ENCODE data around the gene LMBR1. TPM values are rescaled to one million over a fixed set of nuclear protein-coding genes. Genes with fewer than 3 reads are reported as not detected.
A peak's percentile ranks its signal among the peaks of the same experiment; 100 is the strongest.
"Not testable (repeated sequence)": the region's sequence is repeated elsewhere in the genome, so short reads cannot be mapped to it uniquely, and the experiment has no call there.

Gene LMBR1
- total RNA-seq, 2 experiments from 2014 or later = 73.2 to 73.6 TPM

- Mint-ChIP-seq H3K9me3 (no peaks in the 10 kb centered on the region), H3K27me3 (peaks cover 4% of the 10 kb centered on the region), H3K36me3 (peaks cover 5% of the 10 kb centered on the region), H3K4me1 (peaks cover 32% of the 10 kb centered on the region), H3K27ac (peak overlapping the region; percentile 17), H3K4me3 (no peak overlapping the region)
- POLR2A ChIA-PET = interaction anchor here (1.5 kb wide), 1 partner anchor 53 kb away, joined by 3 read pairs; the partner anchor contains the start of gene NOM1
- ATAC-seq (ENCODE audit: low read depth) (no peak), DNase-seq (no peak)
Measured at GRCh38 chr7:156896388-156897022, 3.5 kb upstream of the LMBR1 start.

DNA sequence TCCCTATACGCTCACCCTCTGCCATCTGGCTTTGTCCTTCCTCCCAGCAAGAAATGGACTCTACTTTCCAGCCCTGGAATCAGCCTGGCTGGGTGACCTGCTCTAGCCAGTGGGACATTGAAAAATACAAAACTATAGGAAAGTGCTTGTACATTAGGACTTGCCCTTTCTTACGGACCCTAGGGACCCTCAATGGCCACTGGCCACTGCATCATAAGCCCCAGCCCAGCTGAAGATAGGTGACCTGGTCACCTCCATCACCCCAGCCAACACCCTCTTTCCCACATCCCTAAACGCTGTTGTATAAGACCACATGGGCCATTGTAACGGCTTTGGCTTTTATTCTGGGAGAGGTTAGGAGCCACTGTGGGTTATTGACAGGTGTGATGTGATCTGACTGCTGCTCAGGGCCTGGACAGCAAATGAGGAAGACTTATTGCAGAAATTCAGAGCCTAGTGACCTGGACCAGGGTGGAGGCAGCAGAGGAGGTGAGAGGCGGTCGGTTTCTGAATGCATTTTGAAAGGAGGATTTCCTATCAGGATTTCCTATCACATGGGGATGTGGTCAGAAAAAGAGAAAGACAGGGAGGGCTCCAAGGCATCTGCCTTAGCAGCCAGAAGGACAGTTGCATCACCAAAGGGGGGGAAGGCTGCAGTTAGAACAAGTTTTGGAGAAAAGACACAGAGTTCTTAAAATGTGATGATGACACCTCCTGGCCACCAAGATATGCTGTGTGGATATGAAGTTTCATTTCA, 2.2 kb upstream of the LMBR1 start:
- Mint-ChIP-seq H3K4me1 (peaks cover 35% of the 10 kb centered on the region), H3K36me3 (peaks cover 5% of the 10 kb centered on the region), H3K27me3 (peaks cover under 1% of the 10 kb centered on the region), H3K9me3 (no peaks in the 10 kb centered on the region), H3K27ac (peak overlapping the region; percentile 81), H3K4me3 (peak overlapping the region; percentile 88)
- ATAC-seq (ENCODE audit: low read depth) (no peak), DNase-seq (no peak)
- POLR2A ChIA-PET = interaction anchor here (1.5 kb wide), 1 partner anchor 54 kb away, joined by 3 read pairs; the partner anchor contains the start of gene NOM1

- DNase-seq (peak; percentile 82), ATAC-seq (ENCODE audit: low read depth) (peak; percentile 20)
- Mint-ChIP-seq H3K4me3 (peak overlapping the region; percentile 93), H3K4me1 (peaks cover 40% of the 10 kb centered on the region), H3K36me3 (peaks cover 10% of the 10 kb centered on the region), H3K9me3 (peaks cover 2% of the 10 kb centered on the region), H3K27ac (peak overlapping the region; percentile 88), H3K27me3 (no peaks in the 10 kb centered on the region)
- POLR2A ChIA-PET = interaction anchor here (0.7 to 2.0 kb wide), 5 partner anchors 16 to 1248 kb away, joined by 3 to 28 read pairs (median 3); partner anchors contain the start of genes NOM1, RBM33 and SHH
Measured at GRCh38 chr7:156892081-156892800, 742 bp downstream of the LMBR1 start.

DNA sequence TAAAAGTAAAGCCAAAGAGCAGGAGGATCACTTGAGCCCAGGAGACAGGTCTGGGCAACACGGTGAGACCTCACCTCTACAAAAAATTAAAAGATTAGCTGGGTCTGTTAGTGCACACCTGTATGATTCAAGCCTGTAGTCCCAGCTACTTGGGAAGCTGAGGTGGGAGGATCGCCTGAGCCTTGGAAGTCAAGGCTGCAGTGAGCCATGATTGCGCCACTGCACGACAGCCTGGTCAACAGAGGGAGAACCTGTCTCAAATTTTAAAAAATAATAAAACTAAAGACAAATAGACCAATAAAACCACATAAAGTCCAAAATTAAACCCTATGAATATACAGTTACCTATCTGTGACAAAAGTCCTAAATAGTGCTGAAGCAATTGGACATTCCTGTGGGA, 3.2 kb downstream of the LMBR1 start:
- Mint-ChIP-seq H3K27me3 (no peaks in the 10 kb centered on the region), H3K36me3 (peaks cover 10% of the 10 kb centered on the region), H3K4me3 (no peak overlapping the region), H3K4me1 (peaks cover 20% of the 10 kb centered on the region), H3K9me3 (peaks cover 2% of the 10 kb centered on the region), H3K27ac (no peak overlapping the region)
- DNase-seq (no peak), ATAC-seq (ENCODE audit: low read depth) (no peak)
- POLR2A ChIA-PET = no interaction called here

DNA sequence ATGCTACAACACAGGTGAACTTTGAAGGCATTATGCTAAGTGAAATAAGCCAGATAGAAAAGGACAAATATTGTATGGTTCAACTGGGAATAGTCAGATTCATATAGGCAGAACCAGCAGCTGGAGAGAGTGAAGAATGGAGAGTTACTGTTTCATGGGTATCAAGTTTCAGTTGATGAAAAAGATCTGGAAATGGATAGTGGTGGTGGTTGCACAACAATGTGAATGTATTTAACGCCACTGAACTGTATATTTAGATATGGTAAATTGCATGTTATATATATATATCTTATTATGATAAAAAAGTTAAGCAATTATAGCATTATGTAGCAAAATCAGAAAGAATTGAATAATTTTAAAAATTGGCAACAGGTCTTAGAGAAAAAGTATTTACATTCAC, 3.9 kb downstream of the LMBR1 start:
- peaks cover 15% of the 10 kb centered on the region for H3K36me3 Mint-ChIP-seq
- ATAC-seq (ENCODE audit: low read depth) (no peak), DNase-seq (no peak)
- no peak overlapping the region for H3K27ac Mint-ChIP-seq
- H3K4me3 Mint-ChIP-seq = no peak overlapping the region
- H3K9me3 Mint-ChIP-seq = peaks cover 2% of the 10 kb centered on the region
- H3K4me1 Mint-ChIP-seq = peaks cover 15% of the 10 kb centered on the region
- POLR2A ChIA-PET = no interaction called here
- H3K27me3 Mint-ChIP-seq = no peaks in the 10 kb centered on the region

DNA sequence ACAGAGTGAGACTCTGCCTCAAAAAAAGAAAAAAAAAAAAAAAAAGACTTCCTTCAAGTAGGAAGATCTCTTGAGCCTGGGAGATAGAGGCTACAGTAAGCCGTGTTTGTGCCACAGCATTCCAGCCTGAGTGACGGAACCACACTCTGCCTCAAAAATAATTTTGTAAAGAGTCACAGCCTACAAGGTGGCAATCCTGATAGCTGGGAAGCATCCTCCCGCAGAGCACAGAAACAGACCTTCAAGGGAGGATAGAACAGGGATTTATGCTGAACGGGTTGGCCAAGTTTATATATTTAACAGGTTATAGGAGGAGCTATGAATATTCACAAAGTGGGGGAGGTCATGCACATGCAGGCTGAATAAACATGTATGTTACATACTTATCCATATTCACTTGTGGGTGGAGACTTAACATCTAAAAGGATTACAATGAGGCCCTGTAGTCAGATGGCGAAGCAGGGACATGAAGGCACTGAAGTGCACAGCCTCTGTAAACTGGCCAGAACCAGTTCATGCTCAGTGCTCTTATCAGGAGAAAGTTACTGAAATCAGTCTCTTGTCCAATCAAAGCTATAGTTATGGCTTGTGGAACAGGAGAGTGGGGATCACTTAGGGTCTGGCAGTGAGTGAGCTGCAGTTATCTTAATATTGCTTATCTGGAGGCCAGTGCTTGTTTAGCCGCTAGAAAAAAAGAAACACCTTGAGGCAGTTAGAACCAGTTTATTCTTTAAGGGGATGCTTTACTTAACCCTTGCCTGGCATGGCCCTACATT, 6.8 kb downstream of the LMBR1 start:
- no peak for ATAC-seq (ENCODE audit: low read depth)
- Mint-ChIP-seq H3K27ac (no peak overlapping the region), H3K27me3 (no peaks in the 10 kb centered on the region), H3K9me3 (peaks cover 6% of the 10 kb centered on the region), H3K4me1 (peaks cover 15% of the 10 kb centered on the region), H3K4me3 (no peak overlapping the region), H3K36me3 (peaks cover 36% of the 10 kb centered on the region)
- no peak for DNase-seq
- POLR2A ChIA-PET = interaction anchor here (0.6 kb wide), 1 partner anchor 62 kb away, joined by 5 read pairs; no protein-coding TSS in a partner anchor

GRCh38 chr7:156881679-156882078, 11.3 kb downstream of the LMBR1 start:
- ATAC-seq (ENCODE audit: low read depth) = no peak
- no peak for DNase-seq
- peaks cover 26% of the 10 kb centered on the region for H3K9me3 Mint-ChIP-seq
- H3K36me3 Mint-ChIP-seq = peaks cover 63% of the 10 kb centered on the region
- H3K4me3 Mint-ChIP-seq = no peak overlapping the region
- no peaks in the 10 kb centered on the region for H3K27me3 Mint-ChIP-seq
- POLR2A ChIA-PET = no interaction called here
- peaks cover 19% of the 10 kb centered on the region for H3K4me1 Mint-ChIP-seq
- H3K27ac Mint-ChIP-seq = no peak overlapping the region

DNA sequence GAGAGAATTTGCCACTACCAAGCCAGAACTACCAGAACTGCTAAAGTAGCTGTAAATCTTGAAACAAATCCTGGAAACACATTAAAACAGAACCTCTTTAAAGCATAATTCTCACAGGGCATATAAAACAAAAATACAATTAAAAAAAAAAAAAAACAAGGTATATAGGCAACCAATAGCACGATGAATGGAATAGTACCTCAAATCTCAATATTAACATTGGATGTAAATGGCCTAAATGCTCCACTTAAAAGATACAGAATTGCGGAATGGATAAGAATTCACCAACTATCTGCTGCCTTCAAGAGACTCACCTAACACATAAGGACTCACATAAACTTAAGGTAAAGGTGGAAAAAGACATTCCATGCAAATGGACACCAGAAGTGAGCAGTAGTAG, 17.2 kb downstream of the LMBR1 start:
- H3K9me3 Mint-ChIP-seq = peaks cover 37% of the 10 kb centered on the region
- H3K36me3 Mint-ChIP-seq = peaks cover 73% of the 10 kb centered on the region
- peaks cover 24% of the 10 kb centered on the region for H3K4me1 Mint-ChIP-seq
- H3K27ac Mint-ChIP-seq = no peak overlapping the region
- H3K4me3 Mint-ChIP-seq = no peak overlapping the region
- POLR2A ChIA-PET = interaction anchor here (2.2 kb wide), 1 partner anchor 17 kb away, joined by 8 read pairs; the partner anchor contains the start of gene LMBR1
- ATAC-seq (ENCODE audit: low read depth) (no peak), DNase-seq (no peak)
- H3K27me3 Mint-ChIP-seq = no peaks in the 10 kb centered on the region

GRCh38 chr7:156868363-156868762, 24.6 kb downstream of the LMBR1 start:
- DNase-seq; H3K27ac Mint-ChIP-seq; H3K4me1 Mint-ChIP-seq; H3K4me3 Mint-ChIP-seq; ATAC-seq (ENCODE audit: low read depth); POLR2A ChIA-PET; H3K27me3 Mint-ChIP-seq; H3K9me3 Mint-ChIP-seq: not testable (repeated sequence)
- peaks cover 34% of the 10 kb centered on the region for H3K36me3 Mint-ChIP-seq

DNA sequence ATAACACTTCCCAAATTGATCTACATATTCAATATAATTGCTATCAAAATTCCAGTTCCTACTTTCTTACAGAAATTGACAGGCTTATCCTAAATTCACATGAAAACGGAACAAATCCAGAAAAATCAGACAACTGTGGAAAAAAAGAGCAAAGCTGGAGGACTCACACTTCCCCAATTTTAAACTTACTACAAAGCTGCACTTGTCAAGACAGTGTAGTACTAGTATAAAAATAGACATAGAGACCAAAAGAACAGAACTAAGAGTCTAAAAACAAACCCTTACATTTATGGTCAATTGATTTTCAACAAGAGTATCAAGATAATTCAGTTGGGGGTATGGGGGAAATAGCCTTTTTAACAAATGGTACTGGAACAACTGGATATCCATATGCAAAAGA, 27.5 kb downstream of the LMBR1 start:
- Mint-ChIP-seq H3K27me3 (no peaks in the 10 kb centered on the region), H3K27ac (no peak overlapping the region), H3K9me3 (peaks cover 14% of the 10 kb centered on the region), H3K36me3 (peaks cover 31% of the 10 kb centered on the region), H3K4me3 (no peak overlapping the region), H3K4me1 (no peaks in the 10 kb centered on the region)
- ATAC-seq (ENCODE audit: low read depth) (no peak), DNase-seq (no peak)
- POLR2A ChIA-PET = no interaction called here

DNA sequence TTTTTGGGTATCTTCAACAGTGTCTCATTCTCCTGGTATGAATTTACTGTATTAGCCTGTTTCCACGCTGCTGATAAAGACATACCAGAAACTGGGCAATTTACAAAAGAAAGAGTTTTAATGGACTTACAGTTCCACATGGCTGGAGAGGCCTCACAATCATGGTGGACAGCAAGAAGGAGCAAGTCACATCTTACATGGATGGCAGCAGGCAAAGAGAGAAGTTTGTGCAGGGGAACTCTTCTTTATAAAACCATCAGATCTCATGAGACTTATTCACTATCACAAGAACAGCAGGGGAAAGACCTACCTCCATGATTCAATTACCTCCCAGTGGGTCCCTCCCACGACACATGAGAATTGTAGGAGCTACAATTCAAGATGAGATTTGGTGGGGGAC, 31.0 kb downstream of the LMBR1 start:
- POLR2A ChIA-PET = interaction anchor here (1.1 kb wide), 1 partner anchor 9 kb away, joined by 3 read pairs; no protein-coding TSS in a partner anchor
- Mint-ChIP-seq H3K36me3 (peaks cover 56% of the 10 kb centered on the region), H3K9me3 (peaks cover 19% of the 10 kb centered on the region)
- ATAC-seq (ENCODE audit: low read depth); H3K27me3 Mint-ChIP-seq; H3K4me1 Mint-ChIP-seq; H3K4me3 Mint-ChIP-seq; H3K27ac Mint-ChIP-seq; DNase-seq: not testable (repeated sequence)

- POLR2A ChIA-PET = interaction anchor here (1.1 kb wide), 1 partner anchor 9 kb away, joined by 3 read pairs; no protein-coding TSS in a partner anchor
- no peak for DNase-seq
- no peak for ATAC-seq (ENCODE audit: low read depth)
- Mint-ChIP-seq H3K9me3 (peaks cover 21% of the 10 kb centered on the region), H3K4me3 (no peak overlapping the region), H3K27ac (no peak overlapping the region), H3K27me3 (no peaks in the 10 kb centered on the region), H3K4me1 (peaks cover 2% of the 10 kb centered on the region), H3K36me3 (peaks cover 62% of the 10 kb centered on the region)
Measured at GRCh38 chr7:156861212-156861611, 31.8 kb downstream of the LMBR1 start.

DNA sequence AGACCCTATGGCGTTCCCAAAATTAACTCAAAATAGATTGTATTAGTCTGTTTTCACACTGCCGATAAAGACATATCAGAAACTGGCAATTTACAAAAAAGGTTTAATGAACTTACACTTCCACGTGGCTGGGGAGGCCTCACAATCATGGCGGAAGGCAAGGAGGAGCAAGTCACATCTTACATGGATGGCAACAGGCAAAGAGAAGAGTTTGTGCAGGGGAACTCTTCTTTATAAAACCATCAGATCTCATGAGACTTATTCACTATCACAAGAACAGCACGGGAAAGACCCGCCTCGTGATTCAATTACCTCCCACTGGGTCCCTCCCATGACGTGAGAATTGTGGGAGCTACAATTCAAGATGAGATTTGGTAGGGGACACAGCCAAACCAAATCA, 32.9 kb downstream of the LMBR1 start:
- not testable (repeated sequence) for DNase-seq

More for the DNA sequence above, 32.9 kb downstream of the LMBR1 start:
- POLR2A ChIA-PET; ATAC-seq (ENCODE audit: low read depth); H3K27ac Mint-ChIP-seq; H3K4me1 Mint-ChIP-seq; H3K4me3 Mint-ChIP-seq; H3K27me3 Mint-ChIP-seq: not testable (repeated sequence)
- Mint-ChIP-seq H3K9me3 (peaks cover 24% of the 10 kb centered on the region), H3K36me3 (peaks cover 64% of the 10 kb centered on the region)
